GM20000 (cell line): ENCODE results near the gene PIK3CG.
"Not testable (repeated sequence)": the region's sequence is repeated elsewhere in the genome, so short reads cannot be mapped to it uniquely, and the experiment has no call there.

Source experiments
- DNase-seq: peaks from one replicate; pipeline ENCODE4 v3.0.0; 2012; ENCODE audit warnings: low spot score
- CTCF ChIP-seq: IDR thresholded peaks from 2 replicates; pipeline ENCODE4 v1.5.1; 2012; ENCODE audit warnings: mild to moderate bottlenecking, control low read depth; ENCODE audit errors: extremely low read depth, missing control alignments

Gene PIK3CG

GRCh38 chr7:106952658-106953231 is 87.7 kb downstream of the PIK3CG start:
- no peak for TF ChIP-seq CTCF
- no peak for DNase-seq

- TF ChIP-seq CTCF, result no peak
- DNase-seq, result no peak
Observed at GRCh38 chr7:106954840-106955239, 89.8 kb downstream of the PIK3CG start.

DNA sequence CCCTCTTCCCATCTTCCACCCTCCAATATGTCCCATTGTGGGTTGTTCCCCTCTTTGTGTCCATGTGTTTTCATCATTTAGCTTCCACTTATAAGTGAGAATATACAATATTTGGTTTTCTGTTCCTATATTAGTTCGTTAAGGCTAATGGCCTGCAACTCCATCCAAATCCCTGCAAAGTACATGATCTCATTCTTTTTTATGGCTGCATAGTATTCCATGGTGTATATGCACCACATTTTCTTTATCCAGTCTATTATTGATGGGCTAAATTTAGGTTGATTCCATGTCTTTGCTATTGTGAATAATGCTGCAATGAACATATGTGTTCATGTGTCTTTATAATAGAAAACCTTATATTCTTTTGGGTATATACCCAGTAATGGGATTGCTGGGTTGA is 90.8 kb downstream of the PIK3CG start:
- not testable (repeated sequence) for DNase-seq
